22Rv1 (cell line): ENCODE data around the gene KRTAP11-1.

ENCODE experiments used
- CTCF ChIP-seq: fragments of 450-650 bp; IDR thresholded peaks from 2 replicates; pipeline ENCODE4 v1.5.1; 2017; ENCODE audit warnings: mild to moderate bottlenecking
- ZFX ChIP-seq: fragments of 450-650 bp; IDR thresholded peaks from 2 replicates; pipeline ENCODE4 v1.6.1; 2017; ENCODE audit warnings: antibody characterized with exemption, borderline replicate concordance

DNA sequence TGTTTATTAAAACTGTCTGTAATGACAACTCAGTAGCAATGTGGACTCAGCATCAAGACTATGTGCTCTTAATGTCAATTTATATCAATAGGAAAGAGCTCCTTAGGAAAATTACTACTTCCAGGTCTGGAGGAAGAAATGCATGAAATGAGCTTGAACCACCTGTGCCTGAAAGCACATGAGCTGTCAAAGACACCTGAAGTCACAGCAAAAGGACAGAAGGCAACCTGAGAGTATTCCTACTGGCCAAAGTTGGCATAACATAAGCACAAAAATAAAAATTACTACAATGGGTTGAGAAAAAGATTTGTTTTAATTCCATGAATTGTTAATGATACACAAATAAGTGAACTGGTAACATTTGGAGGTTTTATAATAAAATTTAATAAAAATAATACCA is 38.4 kb downstream of the KRTAP11-1 start:
- TF ChIP-seq CTCF (no peak), ZFX (no peak)
